Skin of body (tissue), 2 donors: Measurements from ENCODE around the gene PRPF4. TPM values are rescaled to one million over a fixed set of nuclear protein-coding genes. Genes with fewer than 3 reads are reported as not detected.
A peak's percentile ranks its signal among the peaks of the same experiment; 100 is the strongest.
"Not testable (repeated sequence)": the region's sequence is repeated elsewhere in the genome, so short reads cannot be mapped to it uniquely, and the experiment has no call there.

Experiments
- DNase-seq: peaks from one replicate; lab custom pipeline; 2025; lab: John Stamatoyannopoulos, UW
- total RNA-seq: library from RNA; depleted of rRNA; stranded (reverse); fragments of >200 nt; gene quantifications from one replicate; pipeline ENCODE4 v1.2.3, GENCODE V29; 2014

Gene PRPF4
- total RNA-seq, result 20.1 TPM

DNA sequence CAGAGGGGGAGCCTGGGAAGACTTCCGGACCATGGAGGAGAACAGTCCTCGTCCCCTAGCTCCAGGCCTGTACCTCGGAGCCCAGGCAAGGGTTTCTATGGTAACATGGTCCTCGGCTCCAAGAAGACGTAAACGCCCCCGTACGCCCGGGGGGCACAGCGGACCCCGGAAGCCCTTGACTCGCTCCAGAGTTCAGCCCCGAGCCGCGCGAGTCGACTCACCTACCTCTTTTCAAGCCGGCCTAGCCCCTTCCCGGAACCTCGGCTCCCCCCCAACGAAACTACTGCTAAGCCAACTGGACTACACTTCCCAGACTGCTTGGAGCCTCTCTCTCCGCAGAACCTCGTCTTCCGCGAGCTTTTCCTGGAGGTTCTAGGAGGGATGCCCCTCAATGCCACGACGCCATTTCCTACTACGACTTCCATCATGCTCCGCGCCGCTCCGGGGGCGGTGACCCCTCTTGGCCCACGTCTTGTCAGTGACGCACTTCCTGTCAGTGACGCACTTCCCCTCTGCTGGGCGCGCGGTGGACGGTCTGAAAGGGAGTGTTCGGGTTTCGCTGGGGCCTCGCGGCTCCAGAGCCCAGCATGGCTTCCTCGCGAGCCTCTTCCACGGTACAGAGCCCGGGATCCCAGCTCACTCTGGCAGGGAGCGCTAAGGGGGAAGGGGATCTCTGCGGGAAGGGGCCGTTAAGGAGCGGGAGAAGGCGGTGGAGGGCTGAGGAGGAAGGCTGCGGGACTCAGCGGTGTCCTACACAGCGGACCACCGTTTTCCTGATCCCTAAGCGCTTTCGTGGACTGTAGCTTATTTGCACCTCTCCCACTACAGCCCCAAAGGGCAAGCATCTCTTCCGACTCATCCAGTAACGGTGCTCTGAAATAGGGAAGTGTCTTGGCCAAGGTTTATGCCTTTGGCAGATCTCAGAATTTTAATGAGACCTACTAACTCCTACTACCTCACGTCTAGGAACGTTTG lies at the start of gene PRPF4, which contains the start of gene CDC26:
Gene PRPF4 (plus strand): TSS at position 502 of the 975 bp plus-strand sequence. CDS start 86 bp downstream, at position 588.
Gene CDC26 (minus strand): TSS at position 416 of the 975 bp plus-strand sequence. CDS start 3,065 bp downstream, outside the sequence.
- DNase-seq, result peak; percentile 99

DNA sequence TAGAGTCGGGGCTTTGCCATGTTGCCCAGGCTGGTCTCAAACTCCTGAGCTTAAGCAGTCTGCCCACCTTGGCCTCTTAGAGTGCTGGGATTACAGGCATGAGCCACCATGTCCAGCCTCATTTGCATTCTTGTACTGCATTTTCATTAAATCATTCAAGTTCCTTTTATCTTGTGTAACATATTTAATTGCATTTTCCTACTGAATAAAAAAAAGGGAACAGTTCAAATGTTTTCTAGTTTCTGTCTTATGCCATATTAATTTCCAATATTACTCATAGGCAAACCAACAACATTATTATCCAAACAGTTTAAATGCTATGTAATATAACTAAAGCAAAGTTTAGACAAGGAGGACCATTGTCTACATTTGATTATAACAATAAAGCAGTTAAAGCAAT lies 48.0 kb upstream of the PRPF4 start:
- no peak for DNase-seq

DNA sequence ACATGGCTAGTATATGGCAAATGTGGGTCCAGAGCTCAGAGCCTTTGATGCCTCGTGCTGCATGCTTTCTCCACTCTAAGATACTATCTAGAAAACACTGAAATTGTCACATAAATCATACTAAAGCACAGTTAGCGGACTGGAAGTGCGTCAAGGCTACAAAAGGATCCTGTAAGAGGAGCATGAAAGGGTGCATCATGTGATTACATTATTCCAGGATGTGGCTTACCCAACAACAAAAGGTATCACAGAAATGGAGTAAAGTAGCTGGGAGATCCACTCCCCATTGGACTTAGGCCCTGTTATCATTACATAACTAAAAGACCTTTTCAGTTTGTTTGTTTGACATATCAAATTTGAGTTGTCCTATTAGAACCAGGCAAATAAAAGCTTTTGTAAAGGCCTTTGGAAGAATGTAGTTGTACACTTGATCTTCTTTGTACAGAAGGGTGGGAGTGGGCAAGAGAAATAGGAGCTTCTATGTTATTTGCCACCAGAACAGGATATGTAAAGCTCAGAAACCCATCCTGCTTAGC lies 47.3 kb upstream of the PRPF4 start:
- DNase-seq, result no peak

DNA sequence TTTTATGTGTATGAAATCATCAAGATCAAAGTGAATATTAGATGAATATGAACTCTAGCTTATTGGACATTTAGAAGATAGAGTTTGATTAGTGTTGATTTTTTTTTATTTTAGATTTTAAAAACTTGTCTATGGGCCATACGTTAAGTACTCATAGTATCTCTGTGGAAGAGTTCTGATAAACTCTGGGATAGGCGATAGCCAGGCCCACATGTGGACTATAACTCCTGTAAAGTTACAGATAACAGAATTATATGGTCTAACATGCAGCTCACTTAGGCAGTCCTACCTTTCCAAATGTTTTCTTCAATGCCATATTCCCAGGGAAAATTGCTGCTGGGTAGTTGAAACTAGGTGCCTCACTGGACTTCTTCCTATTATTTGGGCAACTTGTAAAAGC lies 43.8 kb upstream of the PRPF4 start:
- DNase-seq, result no peak

DNA sequence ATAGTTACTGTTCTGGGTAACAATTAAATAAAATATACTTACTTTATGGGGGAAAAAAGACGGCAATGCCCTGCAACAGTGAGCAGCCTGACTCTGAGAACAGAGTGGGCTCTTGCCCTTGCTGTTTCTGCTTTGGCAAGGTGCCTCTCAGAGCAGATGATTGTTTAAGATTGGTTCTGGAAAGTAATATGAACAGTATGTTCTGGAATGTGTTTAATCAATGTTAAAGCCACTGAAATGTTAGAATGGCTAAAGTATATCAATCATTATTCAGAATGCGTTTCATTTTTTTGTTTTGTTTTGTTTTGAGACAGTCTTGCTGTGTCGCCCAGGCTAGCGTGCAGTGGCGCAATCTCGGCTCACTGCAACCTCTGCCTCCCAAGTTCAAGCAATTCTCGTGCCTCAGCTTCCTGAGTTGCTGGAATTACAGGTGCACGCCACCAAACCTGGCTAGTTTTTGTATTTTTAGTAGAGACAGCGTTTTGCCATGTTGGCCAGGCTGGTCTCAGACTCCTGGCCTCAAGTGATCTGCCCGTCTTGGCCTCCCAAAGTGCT lies 39.7 kb upstream of the PRPF4 start:
- DNase-seq, result not testable (repeated sequence)

DNA sequence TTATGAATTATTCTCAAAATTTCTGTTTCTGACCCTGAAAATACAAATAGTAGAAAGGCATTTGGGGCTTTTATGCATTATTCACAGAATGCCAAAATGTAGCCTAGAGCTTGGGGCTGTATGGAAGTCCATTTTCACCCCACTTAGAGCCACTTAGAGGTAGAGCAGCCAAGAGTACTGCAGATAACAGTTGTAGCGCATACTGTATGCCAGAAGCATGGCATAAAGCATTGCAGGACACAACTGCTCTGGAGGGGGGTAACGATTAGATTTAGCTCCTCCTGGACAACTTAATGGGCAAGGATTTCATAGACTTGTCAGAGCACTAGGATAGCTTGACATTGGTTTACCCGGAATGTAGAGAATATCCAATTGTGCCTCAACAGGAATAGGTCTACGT lies 38.4 kb upstream of the PRPF4 start:
- DNase-seq, result no peak

DNA sequence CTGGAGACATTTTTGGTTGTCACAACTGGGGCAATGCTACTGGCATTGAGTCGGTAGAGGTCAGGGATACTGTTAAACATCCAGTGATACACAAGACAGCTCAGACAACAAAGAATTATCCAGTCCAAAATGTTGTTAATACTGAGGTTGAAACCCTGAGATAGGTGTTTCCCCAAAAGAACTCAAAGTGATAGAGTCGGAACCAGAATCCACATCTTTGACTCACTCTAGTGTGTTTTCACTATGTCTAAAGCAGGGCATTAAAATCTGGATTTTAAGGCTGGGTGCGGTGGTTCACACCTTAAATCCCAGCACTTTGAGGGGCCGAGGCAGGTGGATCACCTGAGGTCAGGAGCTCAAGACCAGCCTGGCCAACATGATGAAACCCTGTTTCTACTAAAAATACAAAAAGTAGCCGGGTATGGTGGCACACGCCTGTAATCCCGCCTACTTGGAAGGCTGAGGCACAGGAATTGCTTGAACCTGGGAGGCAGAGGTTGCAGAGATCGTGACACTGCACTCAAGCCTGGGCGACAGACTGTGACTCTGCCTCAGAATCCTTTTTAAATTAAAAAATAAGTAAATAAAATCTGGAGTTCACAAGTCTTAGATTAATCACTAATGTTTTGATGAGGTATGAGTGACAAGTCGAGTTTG lies 37.1 kb upstream of the PRPF4 start:
- no peak for DNase-seq

DNA sequence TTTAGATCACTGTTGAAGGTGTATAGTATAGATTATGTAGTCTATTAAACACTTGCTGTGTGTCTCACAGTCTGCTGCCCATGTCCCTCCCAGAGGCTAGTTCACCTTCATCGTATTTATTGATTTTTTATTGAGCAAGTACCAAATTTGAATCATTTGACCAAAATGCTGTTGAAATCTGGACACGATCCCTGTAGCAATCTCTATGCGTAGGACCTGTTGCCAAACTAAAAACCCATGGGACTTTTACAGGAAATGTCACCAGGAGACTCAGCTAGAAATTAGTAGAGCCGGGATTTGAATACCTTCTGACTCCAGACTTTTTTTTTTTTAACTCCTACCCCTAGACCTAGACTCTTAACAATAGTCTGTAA lies 36.6 kb upstream of the PRPF4 start:
- no peak for DNase-seq

DNA sequence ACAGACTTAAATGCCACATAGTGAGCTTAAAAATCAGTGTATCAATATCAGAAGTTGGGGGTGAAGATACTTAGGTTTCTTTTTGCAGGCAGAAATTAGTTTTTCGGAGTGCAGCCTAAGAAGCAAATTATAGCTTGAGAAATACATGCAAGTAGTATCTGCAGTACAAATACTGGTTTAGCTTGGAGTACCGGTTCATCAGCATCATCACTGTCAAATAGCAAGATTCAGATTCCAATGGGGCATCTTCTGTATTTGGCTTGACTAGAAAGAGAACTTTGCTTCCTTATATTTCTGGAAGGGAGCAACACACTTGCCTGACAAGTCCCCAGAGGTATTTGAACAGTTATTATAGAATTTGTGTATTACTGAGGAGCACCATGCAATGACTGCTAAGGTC lies 34.3 kb upstream of the PRPF4 start:
- DNase-seq, result no peak

DNA sequence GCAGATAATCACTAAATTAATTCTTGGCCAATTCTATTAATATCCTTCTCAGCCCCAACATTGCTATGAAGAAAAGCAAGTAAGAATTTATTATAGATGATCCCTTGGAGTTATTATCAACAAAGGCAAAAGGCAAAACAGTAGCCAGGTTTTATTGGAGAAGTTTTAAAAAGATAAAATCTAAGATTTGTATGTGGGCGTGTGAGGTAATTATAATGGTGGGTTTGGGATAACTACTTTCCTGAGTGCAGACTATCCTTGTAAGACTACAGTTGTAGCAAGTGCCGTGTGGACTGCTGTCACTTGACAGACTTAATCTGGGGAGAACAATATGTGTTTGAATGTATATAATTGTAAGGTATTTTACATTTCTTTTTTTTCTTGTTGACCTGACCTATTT lies 30.9 kb upstream of the PRPF4 start:
- DNase-seq, result no peak

DNA sequence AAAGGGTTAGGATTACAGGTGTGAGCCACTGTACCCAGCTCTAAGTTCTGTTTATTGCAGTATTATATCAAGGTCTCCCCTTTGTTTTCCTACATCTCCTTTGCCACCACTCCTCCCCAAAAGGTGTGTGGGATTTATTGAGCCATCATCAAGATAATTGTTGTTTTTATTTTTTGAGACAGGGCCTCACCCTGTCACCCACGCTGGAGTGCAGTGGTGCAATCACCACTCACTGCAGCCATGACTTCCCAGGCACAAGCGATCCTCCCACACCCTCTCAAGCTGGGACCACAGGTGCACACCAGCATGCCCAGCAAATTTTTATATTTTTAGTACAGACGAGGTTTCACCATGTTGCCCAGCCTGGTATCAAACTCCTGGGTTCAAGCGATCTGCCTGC lies 29.6 kb upstream of the PRPF4 start:
- DNase-seq, result no peak

DNA sequence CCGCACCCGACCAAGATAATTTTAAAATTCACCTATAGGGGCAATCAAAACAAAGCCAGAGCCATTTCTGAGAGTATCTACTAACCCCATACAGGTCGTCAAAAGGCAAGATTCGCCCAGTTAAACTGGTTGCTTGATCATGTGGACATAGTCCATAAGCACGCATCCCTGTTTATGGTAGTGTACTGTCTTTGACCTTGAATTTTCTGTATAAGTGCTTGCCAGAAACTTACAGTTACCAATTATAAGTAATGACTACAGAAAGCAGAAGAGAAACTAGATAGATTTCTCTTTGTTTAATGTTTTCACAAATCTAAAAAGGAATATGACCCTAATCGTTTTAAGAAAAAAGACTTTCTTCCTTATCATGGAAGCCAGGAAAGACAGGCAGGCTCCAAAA lies 28.5 kb upstream of the PRPF4 start:
- DNase-seq, result no peak

DNA sequence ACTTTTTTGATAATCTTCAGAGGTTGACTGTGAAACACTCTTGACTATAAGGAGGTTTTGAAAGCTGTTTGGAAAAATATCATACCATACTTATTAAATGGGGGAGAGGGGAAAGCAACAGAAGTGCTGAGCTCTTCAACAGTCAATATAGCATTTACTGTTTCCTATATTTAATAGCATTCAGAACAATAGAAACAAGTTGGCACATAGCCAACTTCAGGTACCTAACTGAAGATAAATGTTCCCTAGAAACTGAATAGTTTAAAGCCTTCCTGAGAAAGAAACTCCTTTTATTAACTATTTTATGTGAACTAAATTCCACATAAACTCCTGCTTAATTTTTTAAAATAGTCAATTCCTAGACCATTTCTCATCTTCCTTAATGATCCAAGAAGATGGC lies 27.8 kb upstream of the PRPF4 start:
- no peak for DNase-seq

DNA sequence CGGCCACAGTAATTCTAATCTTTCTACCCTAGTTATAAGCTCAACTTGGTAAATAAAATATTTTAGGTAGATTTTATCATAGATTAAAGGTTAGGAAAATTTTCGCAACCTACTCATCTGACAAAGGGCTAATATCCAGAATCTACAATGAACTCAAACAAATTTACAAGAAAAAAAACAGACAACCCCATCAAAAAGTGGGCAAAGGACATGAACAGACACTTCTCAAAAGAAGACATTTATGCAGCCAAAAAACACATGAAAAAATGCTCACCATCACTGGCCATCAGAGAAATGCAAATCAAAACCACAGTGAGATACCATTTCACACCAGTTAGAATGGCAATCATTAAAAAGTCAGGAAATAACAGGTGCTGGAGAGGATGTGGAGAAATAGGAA lies 25.8 kb upstream of the PRPF4 start:
- not testable (repeated sequence) for DNase-seq

DNA sequence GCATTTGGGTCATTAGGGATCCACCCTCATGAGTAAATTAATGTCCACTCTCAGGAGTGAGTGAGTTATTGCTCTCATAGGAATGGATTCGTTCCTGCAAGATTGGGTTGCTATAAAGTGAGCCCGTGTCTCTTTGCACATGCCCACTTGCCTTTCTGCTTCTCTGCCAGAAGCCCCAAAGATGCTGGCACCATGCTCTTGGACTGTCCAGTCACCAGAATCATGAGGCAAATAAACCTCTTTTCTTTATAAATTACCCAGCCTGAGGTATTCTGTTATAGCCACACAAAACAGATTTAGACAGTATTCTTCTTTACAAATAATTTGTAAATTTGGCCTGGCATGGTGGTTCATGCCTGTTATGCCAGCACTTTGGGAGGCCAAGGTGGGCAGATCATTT lies 24.7 kb upstream of the PRPF4 start:
- no peak for DNase-seq

DNA sequence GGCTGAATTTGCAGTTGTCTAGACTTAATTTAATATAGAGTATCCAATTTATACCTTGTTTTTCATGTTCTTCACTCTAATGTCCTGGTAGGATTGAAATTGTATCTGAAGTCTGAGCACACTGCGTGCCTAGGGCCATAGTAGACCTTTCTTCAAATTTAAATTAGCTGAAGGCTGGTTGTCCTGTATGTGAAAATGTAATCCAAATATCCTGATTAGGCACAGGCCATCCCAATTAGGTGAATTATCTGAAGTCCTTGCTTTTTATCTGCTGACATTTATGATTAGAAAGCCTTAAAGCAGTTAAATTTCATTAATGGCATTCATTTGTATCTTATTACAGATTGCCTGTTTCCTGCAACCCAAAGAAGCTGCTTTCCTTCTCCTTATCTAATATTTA lies 20.5 kb upstream of the PRPF4 start:
- no peak for DNase-seq

DNA sequence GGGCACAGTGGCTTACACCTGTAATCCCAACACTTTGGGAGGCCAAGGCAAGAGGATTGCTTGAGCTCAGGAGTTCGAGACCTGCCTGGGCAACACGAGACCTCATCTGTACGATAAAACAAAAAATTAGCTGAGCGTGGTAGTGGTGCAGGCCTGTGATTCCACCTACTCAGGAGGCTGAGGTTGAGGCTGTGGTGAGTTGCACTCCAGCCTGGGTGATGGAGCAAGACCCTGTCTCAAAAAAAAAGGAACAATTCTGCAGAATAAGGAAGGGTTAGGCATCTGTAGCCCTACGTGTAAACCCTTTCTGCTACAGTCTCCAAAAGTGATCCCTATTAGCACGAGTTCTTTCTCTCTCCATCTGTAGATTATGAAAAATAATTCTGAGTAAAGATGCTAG lies 20.0 kb upstream of the PRPF4 start:
- no peak for DNase-seq

DNA sequence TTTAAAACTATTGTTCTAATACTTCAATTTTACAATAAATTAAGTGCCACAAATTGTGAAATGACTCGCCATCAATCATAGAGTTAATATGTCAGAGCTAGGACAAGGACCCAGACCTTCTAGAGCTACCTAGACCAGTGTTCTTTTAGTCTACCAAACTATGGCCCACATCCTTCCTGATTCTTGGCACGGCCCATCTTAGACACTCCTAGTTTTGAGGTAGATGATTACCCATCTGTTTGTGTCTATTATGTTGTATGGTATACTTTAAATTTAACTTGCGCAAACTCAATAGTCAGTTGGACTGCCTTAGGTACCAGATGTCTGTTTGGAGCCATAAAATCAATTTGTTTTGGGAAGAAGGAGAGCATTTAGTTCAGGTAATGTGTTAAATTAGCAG lies 17.6 kb upstream of the PRPF4 start:
- no peak for DNase-seq

DNA sequence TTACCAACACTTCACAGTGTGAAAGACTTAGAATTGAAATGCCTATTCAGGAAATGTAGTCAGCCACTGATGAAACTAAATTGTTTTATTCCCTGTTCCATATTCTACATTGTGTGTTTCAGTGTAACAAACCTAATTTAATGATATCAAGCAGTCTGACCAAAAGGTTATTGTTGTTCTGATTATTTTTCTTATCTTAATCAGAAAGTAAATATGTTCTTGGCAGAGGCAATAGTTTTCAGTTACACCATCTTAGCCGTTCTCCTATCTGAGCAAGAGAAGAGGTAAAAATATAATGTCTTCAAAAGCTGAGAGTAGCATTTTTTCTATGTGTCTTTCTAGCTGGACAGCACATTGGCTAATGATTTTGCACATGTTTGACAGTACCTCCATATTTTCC lies 17.2 kb upstream of the PRPF4 start:
- DNase-seq, result no peak

DNA sequence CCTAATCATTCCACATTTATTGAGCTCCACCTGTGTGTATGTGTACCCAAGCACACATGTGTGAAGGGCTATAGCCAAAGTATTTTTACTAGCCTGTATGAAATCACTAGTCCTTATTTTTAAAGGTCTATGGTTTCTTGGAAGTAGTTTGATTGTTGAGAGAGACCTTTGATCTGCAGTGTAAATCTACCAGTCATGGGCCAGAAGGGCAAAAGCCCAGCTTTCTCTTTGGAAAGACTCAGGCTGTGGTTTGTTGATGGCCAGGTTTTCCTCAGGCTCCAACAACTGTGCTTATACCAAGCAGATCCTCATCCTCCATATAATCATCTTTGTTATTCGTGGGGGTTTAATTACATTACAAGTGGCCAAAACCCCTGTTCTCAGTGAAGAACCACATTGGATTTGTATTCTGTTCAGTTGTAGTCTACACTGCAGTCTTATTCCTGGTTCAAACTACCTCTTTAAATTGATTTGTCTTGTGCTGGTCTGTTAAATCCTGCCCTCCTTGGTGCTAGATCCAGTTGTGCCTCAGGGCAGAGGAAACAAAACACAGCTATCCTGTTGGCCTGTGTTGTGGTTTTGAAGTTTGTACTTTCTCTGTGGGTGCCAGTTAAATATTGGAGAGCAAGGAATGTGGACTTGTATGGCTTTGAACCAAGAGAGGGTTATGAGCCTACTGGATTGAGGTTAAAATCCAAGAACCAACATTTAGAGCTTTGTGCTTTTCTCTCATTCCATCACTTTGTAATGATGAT lies 13.4 kb upstream of the PRPF4 start:
- no peak for DNase-seq

DNA sequence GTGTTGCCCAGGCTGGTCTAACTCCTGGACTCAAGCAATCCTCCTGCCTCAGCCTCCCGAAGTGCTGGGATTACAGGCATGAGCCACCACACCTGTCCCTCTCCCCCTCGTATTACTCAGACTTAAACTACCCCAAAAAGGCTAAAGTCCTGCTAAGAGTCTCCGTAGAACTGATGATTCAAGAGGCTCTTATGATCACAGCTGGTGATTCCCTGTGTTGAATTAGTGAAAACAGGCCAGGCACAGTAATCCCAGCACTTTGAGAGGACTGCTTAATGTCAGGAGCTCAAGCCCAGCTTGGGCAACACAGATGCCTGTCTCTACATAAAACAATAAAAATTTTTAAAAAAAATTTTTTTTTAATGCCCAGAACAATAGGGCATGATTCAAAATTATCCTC lies 9.3 kb upstream of the PRPF4 start:
- no peak for DNase-seq
